Inflammatory macrophage treated with lipopolysaccharide for 1 hour (primary cell): ENCODE results near the gene PAFAH1B1.

Source experiments
- DNase-seq, 2 donors: peaks; one replicate each; pipeline ENCODE4 v3.0.0-alpha.2; 2020 to 2022

Gene PAFAH1B1

GRCh38 chr17:2723505-2723996, 130.1 kb downstream of the PAFAH1B1 start:
- DNase-seq: no peak

GRCh38 chr17:2723997-2724783, 130.7 kb downstream of the PAFAH1B1 start:
- DNase-seq: peak in 1 of 2 donors; percentile 5

- peak; percentile 29 to 35 for DNase-seq
Measured at GRCh38 chr17:2724784-2725164, 131.3 kb downstream of the PAFAH1B1 start.

GRCh38 chr17:2730764-2731353, 137.4 kb downstream of the PAFAH1B1 start:
- DNase-seq: no peak

GRCh38 chr17:2731807-2732206, 138.4 kb downstream of the PAFAH1B1 start:
- DNase-seq: no peak

- no peak for DNase-seq
Measured at GRCh38 chr17:2734939-2735338, 141.5 kb downstream of the PAFAH1B1 start.
